ENCODE measurements around the gene SLC15A3. TPM values are rescaled to one million over a fixed set of nuclear protein-coding genes. Genes with fewer than 3 reads are reported as not detected.
A peak's percentile ranks its signal among the peaks of the same experiment; 100 is the strongest.

The SLC15A3 gene
- total and polyA plus RNA-seq, 3 donors from 2014 or later: 8.0 to 24.4 (median 9.3) TPM

DNA sequence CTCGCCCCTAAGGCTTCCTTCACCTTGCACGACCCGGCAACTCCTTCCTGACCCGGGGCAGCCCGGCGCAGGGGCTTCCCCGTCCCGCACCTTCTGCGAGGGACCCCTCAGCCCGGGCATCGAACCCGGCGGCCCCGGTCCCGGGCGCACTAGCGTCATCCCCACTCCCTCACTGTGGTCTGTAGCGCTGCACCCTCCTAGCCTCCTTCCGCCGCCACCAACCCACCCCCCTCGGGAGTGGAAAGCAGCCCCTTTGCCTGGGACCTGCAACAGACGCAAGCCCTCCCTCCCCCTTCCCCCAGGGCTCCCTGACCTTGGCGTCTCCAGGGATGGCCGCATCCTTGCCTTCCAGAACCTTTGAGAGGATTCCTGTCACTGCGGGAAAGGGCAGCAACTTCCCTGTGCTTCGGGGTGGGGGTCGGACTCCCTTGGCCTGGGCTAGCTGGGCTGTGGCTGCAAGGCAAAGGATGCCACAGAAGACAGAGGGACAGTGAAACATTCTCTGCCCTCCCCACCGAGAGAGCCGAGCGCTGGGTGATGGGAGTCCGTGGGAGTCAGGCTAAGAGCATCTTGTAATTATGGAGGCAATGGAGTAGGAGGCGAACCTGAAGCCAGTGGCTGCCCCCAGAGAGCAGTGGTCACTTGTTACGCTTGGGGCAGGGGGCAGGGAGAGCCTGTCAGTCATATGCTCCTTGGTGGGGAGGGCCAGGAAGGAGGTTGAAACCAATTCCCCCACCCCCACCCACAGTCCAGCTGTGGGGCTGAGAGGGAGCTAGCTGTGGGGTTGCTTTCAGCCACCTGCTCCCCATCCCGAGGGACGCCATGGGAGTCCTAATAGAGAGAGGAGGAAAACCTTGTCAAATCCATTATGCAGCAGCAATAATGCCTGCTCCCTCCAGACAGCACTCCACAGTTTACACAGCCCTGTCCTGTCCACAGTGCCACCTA lies 26.8 kb downstream of the SLC15A3 start:
- H3K36me3 ChIP-seq (ENCODE audit: low read depth, missing control alignments): no peaks in the 10 kb centered on the region
- H3K27me3 ChIP-seq: no peaks in the 10 kb centered on the region
- intact Hi-C loops (cut with DNase I; ENCODE audit: low total_unique reads): no loop called here
- H3K9me3 ChIP-seq: no peaks in the 10 kb centered on the region
- H3K4me1 ChIP-seq: peaks cover 15% of the 10 kb centered on the region
- TF ChIP-seq POLR2A (IDR thresholded peaks at IDR 0.05): no peak
- TF ChIP-seq CTCF (IDR thresholded peaks at IDR 0.05): no peak
- no peak for DNase-seq
- WGBS, 2 donors: 4 to 5% methylated on average over 12 to 35 of the region's 35 CpGs
- no peak overlapping the region for H3K27ac ChIP-seq
- H3K4me3 ChIP-seq: peak overlapping the region; percentile 58 to 65

- TF ChIP-seq POLR2A (IDR thresholded peaks at IDR 0.05) (no peak), CTCF (IDR thresholded peaks at IDR 0.05) (no peak)
- WGBS, 2 donors: 0 to 1% methylated on average over 9 to 54 of the region's 69 CpGs
Measured at GRCh38 chr11:60924110-60924905, 27.7 kb downstream of the SLC15A3 start, which contains the start of gene TMEM132A. TSS of gene TMEM132A (plus strand) at chr11:60924460. CDS start at chr11:60924634, 174 bp downstream.

GRCh38 chr11:60923800-60924109 lies 28.2 kb downstream of the SLC15A3 start:
- H3K27ac ChIP-seq: no peak overlapping the region
- WGBS, 2 donors: 21 to 35% methylated on average over 2 to 6 of the region's 6 CpGs

More at GRCh38 chr11:60924110-60924905, 27.7 kb downstream of the SLC15A3 start, which contains the start of gene TMEM132A:
- Histone ChIP-seq H3K27ac (no peak within 1 kb of the TSS), H3K27me3 (no peaks in the 10 kb centered on the region), H3K4me3 (peak within 1 kb of the TSS; percentile 58 to 65), H3K4me1 (peaks cover 15% of the 10 kb centered on the region), H3K36me3 (ENCODE audit: low read depth, missing control alignments) (no peaks in the 10 kb centered on the region), H3K9me3 (no peaks in the 10 kb centered on the region)
- intact Hi-C loops (cut with DNase I; ENCODE audit: low total_unique reads): no loop called here
- DNase-seq: peak; percentile 91

GRCh38 chr11:60923326-60923725 lies 28.6 kb downstream of the SLC15A3 start:
- Histone ChIP-seq H3K4me1 (peaks cover 15% of the 10 kb centered on the region), H3K27me3 (no peaks in the 10 kb centered on the region), H3K27ac (no peak overlapping the region), H3K36me3 (ENCODE audit: low read depth, missing control alignments) (no peaks in the 10 kb centered on the region), H3K9me3 (no peaks in the 10 kb centered on the region), H3K4me3 (no peak overlapping the region)
- intact Hi-C loops (cut with DNase I; ENCODE audit: low total_unique reads): no loop called here
- no peak for DNase-seq
- 69 to 70% methylated on average over 4 to 5 of the region's 5 CpGs for WGBS, 2 donors
- no peak for TF ChIP-seq CTCF (IDR thresholded peaks at IDR 0.05)
- no peak for TF ChIP-seq POLR2A (IDR thresholded peaks at IDR 0.05)

More at GRCh38 chr11:60923800-60924109, 28.2 kb downstream of the SLC15A3 start:
- no peaks in the 10 kb centered on the region for H3K9me3 ChIP-seq
- TF ChIP-seq CTCF (IDR thresholded peaks at IDR 0.05) (no peak), POLR2A (IDR thresholded peaks at IDR 0.05) (no peak)
- no peak for DNase-seq
- no peaks in the 10 kb centered on the region for H3K27me3 ChIP-seq
- H3K4me1 ChIP-seq: peaks cover 15% of the 10 kb centered on the region
- H3K4me3 ChIP-seq: no peak overlapping the region
- H3K36me3 ChIP-seq (ENCODE audit: low read depth, missing control alignments): no peaks in the 10 kb centered on the region
- intact Hi-C loops (cut with DNase I; ENCODE audit: low total_unique reads): no loop called here
